Activated T-cell treated with anti-CD3 and anti-CD28 coated beads, Interleukin-2, amount 50 U/mL, for 24 hours (primary cell): Measurements from ENCODE around the gene LHX4.

Experiments
- DNase-seq: peaks from one replicate; pipeline ENCODE4 v3.0.0-alpha.2; 2020
- H3K27ac Mint-ChIP-seq: 2 replicates; pipeline ENCODE4 v1.8.0; 2020; ENCODE audit warnings: mild to moderate bottlenecking, mixed read lengths
- H3K27me3 Mint-ChIP-seq: 2 replicates; pipeline ENCODE4 v1.8.0; 2020; ENCODE audit warnings: mixed read lengths
- H3K36me3 Mint-ChIP-seq: 2 replicates; pipeline ENCODE4 v1.8.0; 2020; ENCODE audit warnings: low read depth, mixed read lengths
- H3K4me1 Mint-ChIP-seq: 2 replicates; pipeline ENCODE4 v1.8.0; 2020; ENCODE audit warnings: low read depth, mixed read lengths
- H3K4me3 Mint-ChIP-seq: 2 replicates; pipeline ENCODE4 v1.8.0; 2020; ENCODE audit warnings: mild to moderate bottlenecking, moderate library complexity, mixed read lengths
- H3K9me3 Mint-ChIP-seq: 2 replicates; pipeline ENCODE4 v1.8.0; 2020; ENCODE audit warnings: mixed read lengths

The LHX4 gene

GRCh38 chr1:180229483-180230415, at the start of gene LHX4:
TSS of gene LHX4 (plus strand) at chr1:180230264. CDS start at chr1:180230530, 266 bp downstream.
- H3K27ac Mint-ChIP-seq = no peak within 1 kb of the TSS
- no peaks in the 10 kb centered on the region for H3K9me3 Mint-ChIP-seq
- H3K4me1 Mint-ChIP-seq = peaks cover 32% of the 10 kb centered on the region
- H3K4me3 Mint-ChIP-seq = peak within 1 kb of the TSS; percentile 73
- no peaks in the 10 kb centered on the region for H3K36me3 Mint-ChIP-seq
- peak; percentile 48 for DNase-seq
- H3K27me3 Mint-ChIP-seq = peaks cover 85% of the 10 kb centered on the region

GRCh38 chr1:180181048-180181447, 49.0 kb upstream of the LHX4 start:
- DNase-seq = no peak
- H3K9me3 Mint-ChIP-seq = no peaks in the 10 kb centered on the region
- no peak overlapping the region for H3K4me3 Mint-ChIP-seq
- H3K36me3 Mint-ChIP-seq = peaks cover 36% of the 10 kb centered on the region
- no peak overlapping the region for H3K27ac Mint-ChIP-seq
- no peaks in the 10 kb centered on the region for H3K4me1 Mint-ChIP-seq
- H3K27me3 Mint-ChIP-seq = no peaks in the 10 kb centered on the region

- Mint-ChIP-seq H3K27ac (no peak overlapping the region), H3K36me3 (peaks cover 46% of the 10 kb centered on the region), H3K4me3 (no peak overlapping the region), H3K4me1 (no peaks in the 10 kb centered on the region), H3K9me3 (no peaks in the 10 kb centered on the region), H3K27me3 (no peaks in the 10 kb centered on the region)
- DNase-seq = no peak
These were observed 47.9 kb upstream of the LHX4 start for GRCh38 chr1:180181996-180182642.

DNA sequence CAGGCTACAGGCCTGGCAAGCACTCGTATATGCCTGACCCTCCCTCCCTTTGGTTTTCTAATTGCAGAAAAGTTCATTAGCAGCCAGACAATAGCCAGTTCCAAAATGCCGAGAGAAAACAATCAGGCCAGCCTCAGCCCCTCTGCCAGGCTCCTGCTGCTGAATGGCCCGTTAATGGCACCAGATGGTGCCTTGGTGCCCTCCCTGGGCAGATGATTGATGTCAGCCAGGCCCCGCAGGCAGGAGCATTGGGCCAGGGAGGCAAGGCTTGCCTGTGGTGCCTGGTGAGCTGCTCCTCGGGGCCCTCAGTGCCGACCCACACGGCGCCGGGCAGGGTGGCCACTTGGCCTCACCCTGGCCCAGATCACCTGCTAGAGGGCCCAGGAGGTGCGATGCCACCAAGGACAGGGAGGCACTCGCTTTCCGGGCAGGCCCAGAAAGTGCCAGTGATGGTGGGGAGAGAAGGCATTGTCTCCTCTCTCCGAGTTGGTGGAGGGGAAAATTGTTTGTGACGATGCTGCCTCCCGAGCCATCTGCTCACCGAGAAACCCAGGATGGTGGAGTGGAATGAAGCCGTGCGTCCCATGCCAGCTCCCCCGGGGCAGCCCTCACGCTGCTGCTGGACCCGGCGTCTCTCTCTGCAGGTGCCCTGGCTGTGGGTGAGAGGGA, 47.3 kb upstream of the LHX4 start:
- Mint-ChIP-seq H3K27ac (no peak overlapping the region), H3K4me1 (no peaks in the 10 kb centered on the region), H3K9me3 (no peaks in the 10 kb centered on the region), H3K27me3 (no peaks in the 10 kb centered on the region), H3K36me3 (peaks cover 49% of the 10 kb centered on the region), H3K4me3 (no peak overlapping the region)
- no peak for DNase-seq

DNA sequence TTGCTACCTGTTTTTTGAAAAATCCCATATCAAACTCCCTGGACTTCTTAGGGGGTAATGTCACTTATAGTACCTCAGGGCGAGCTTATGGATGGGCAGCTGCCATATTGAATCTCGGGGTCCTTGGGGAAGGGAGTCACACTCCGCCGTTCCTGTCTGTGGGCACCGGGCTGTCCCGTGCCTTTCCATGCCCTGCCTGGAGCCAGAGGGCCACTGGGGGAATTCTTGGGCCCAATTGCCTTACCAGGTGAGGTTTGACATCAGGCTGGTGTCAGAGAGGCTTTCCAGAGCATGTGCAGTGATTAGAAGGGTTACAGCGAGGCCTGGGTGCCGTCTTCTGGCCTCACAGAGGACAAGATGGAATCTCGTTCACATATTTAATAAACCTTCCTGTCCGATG, 46.6 kb upstream of the LHX4 start:
- H3K4me3 Mint-ChIP-seq = no peak overlapping the region
- H3K36me3 Mint-ChIP-seq = peaks cover 51% of the 10 kb centered on the region
- H3K27me3 Mint-ChIP-seq = no peaks in the 10 kb centered on the region
- H3K9me3 Mint-ChIP-seq = no peaks in the 10 kb centered on the region
- DNase-seq = no peak
- no peak overlapping the region for H3K27ac Mint-ChIP-seq
- H3K4me1 Mint-ChIP-seq = no peaks in the 10 kb centered on the region

DNA sequence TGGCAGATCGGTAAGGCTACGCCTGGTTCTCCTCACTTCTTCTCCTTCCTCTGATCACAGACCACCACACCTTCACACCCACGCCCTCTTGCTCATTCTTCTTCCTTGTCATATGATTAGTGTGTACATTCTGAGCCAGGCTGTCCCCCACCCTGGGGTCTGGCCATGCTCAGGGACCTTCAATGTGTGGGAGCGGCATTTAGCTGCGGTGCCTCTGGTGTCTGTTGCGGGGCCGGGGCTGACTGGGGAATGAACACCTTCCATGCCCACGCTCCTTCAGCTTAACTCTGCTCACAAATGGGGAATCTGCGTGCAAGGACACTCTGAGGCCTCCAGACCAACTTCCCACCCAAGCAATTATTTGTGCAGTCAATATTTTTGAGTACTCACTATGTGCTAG, 46.0 kb upstream of the LHX4 start:
- Mint-ChIP-seq H3K36me3 (peaks cover 55% of the 10 kb centered on the region), H3K4me1 (no peaks in the 10 kb centered on the region), H3K27ac (no peak overlapping the region), H3K27me3 (no peaks in the 10 kb centered on the region), H3K4me3 (no peak overlapping the region), H3K9me3 (no peaks in the 10 kb centered on the region)
- no peak for DNase-seq

- no peak for DNase-seq
- H3K36me3 Mint-ChIP-seq = peaks cover 64% of the 10 kb centered on the region
- no peak overlapping the region for H3K27ac Mint-ChIP-seq
- H3K9me3 Mint-ChIP-seq = no peaks in the 10 kb centered on the region
- no peaks in the 10 kb centered on the region for H3K4me1 Mint-ChIP-seq
- H3K4me3 Mint-ChIP-seq = no peak overlapping the region
- H3K27me3 Mint-ChIP-seq = no peaks in the 10 kb centered on the region
These were observed 44.8 kb upstream of the LHX4 start for GRCh38 chr1:180185281-180185680.

DNA sequence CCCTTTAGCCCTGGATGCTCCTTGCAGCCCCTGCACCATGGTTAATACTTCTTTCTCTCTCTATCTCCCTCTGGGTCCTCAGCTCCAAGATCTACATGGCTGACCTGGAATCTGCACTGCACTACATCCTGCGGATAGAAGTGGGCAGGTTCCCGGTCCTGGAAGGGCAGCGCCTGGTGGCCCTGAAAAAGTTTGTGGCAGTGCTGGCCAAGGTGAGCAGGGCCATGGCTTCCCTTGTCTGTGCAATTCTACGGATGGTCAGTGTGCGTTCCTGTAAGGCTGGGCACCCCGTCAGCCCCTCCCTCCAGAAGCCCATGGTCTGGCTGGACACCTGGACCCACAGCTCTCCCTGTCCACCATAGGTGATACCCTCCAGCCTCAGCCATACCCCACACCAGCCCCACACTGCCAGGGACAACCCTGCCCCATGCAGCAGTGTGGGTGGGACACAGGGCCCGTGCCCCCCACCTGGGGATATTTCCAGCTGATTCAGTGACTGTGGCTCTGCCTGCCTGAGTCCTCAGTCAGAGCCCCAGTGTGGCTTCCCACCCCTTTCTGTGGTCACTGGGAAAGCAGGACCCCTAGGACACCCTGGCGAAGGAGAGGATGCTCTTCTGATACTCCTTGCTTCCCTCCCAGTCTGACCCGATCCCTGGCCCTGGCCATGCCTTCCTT, 44.0 kb upstream of the LHX4 start:
- Mint-ChIP-seq H3K27ac (no peak overlapping the region), H3K36me3 (peaks cover 73% of the 10 kb centered on the region), H3K4me1 (peaks cover 2% of the 10 kb centered on the region), H3K4me3 (no peak overlapping the region), H3K9me3 (no peaks in the 10 kb centered on the region), H3K27me3 (no peaks in the 10 kb centered on the region)
- no peak for DNase-seq

DNA sequence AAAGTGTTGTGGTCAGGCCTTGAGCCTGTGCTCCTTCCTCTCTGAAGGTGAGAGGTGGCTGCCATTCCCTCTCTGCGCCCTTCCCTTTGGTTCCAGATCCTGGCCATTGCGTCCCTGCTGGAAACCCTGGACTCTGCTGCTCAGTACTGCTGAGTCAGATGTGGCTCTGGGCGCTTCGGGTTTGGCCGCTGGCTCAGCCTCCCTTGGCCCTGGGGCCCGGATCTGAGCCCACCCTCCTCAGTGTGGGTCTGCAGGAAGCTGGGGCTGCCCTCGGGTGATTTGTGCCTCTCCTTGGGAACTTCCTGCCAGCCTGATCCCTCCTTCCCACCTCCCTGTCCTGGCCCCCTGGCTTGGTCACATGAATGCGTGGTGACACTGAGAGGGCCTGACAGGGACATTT, 43.2 kb upstream of the LHX4 start:
- Mint-ChIP-seq H3K36me3 (peaks cover 80% of the 10 kb centered on the region), H3K27me3 (no peaks in the 10 kb centered on the region), H3K4me3 (no peak overlapping the region), H3K9me3 (no peaks in the 10 kb centered on the region), H3K4me1 (peaks cover 5% of the 10 kb centered on the region), H3K27ac (no peak overlapping the region)
- DNase-seq = no peak

GRCh38 chr1:180187626-180188025, 42.4 kb upstream of the LHX4 start:
- no peak overlapping the region for H3K4me3 Mint-ChIP-seq

GRCh38 chr1:180188091-180188506, 42.0 kb upstream of the LHX4 start:
- H3K9me3 Mint-ChIP-seq = no peaks in the 10 kb centered on the region
- peaks cover 81% of the 10 kb centered on the region for H3K36me3 Mint-ChIP-seq
- no peaks in the 10 kb centered on the region for H3K27me3 Mint-ChIP-seq
- peaks cover 5% of the 10 kb centered on the region for H3K4me1 Mint-ChIP-seq
- DNase-seq = no peak
- H3K4me3 Mint-ChIP-seq = no peak overlapping the region
- no peak overlapping the region for H3K27ac Mint-ChIP-seq

More at GRCh38 chr1:180187626-180188025, 42.4 kb upstream of the LHX4 start:
- no peak overlapping the region for H3K27ac Mint-ChIP-seq
- no peak for DNase-seq
- peaks cover 5% of the 10 kb centered on the region for H3K4me1 Mint-ChIP-seq
- H3K36me3 Mint-ChIP-seq = peaks cover 80% of the 10 kb centered on the region
- H3K9me3 Mint-ChIP-seq = no peaks in the 10 kb centered on the region
- no peaks in the 10 kb centered on the region for H3K27me3 Mint-ChIP-seq

DNA sequence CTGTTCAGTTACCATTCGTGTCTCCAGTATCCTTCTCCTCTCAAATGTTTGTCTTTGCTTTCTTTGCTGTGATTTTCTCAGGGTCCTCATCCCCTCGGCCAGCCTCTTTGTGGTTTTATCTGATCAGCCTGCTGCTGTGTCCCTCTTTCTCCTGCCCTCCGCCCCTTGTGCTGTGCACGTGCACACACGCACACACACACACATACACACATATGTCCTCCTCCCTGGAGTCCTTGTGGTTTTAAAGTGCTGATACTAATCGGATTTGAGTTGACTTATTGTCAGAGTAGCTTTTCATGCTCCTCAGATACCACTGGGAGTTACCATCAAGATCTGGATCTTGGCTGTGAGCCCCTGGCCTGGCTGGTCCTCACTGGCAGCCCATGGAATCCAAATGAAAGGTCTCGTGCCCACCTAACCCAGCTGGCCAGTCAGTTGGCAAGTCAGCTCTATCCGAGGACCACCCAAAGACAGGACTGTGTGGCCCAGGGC, 41.3 kb upstream of the LHX4 start:
- Mint-ChIP-seq H3K27me3 (no peaks in the 10 kb centered on the region), H3K9me3 (no peaks in the 10 kb centered on the region), H3K27ac (no peak overlapping the region), H3K4me3 (no peak overlapping the region), H3K4me1 (peaks cover 5% of the 10 kb centered on the region), H3K36me3 (peaks cover 77% of the 10 kb centered on the region)
- no peak for DNase-seq

DNA sequence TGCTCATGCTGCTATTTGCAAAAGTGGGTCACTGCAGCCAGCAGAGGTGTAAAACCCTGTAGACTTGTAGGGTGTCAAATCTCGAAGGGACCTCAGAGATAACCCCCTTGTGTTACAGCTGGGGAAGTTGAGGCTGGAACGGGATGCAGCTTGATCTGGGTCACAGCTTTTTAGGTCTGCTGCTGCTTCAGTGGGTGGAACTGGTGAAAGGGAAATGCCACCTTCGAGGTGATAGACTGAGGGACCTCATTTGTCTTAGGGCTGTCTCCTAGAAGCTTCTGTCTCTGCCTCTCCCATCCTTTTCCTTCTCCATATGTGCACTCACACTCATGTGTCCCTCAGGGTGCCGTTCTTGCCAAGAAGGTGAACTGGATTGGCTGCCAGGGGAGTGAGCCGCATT, 40.0 kb upstream of the LHX4 start:
- Mint-ChIP-seq H3K9me3 (no peaks in the 10 kb centered on the region), H3K4me3 (no peak overlapping the region), H3K36me3 (peaks cover 69% of the 10 kb centered on the region), H3K27ac (no peak overlapping the region), H3K4me1 (peaks cover 5% of the 10 kb centered on the region), H3K27me3 (no peaks in the 10 kb centered on the region)
- DNase-seq = no peak

DNA sequence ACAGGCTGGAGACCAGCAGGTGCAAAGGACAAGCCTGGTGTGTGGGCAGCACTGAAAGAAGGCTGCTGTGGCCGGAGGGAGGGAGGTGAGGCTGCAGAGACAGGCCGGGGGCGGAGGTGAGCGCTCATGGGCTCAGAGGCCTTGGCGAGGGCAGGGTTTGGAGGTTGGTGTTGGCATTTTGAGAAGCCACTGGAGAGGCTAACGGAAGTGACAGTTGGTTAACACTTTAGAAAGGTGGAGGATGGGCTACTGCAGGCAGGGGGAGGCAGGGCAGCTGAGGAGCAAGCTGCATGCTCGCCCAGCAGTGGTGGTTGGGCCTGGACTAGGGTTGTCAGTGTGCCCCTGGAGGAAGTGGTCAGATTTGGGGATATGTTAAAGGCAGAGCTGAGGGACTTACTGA, 37.9 kb upstream of the LHX4 start:
- Mint-ChIP-seq H3K9me3 (no peaks in the 10 kb centered on the region), H3K4me3 (no peak overlapping the region), H3K4me1 (peaks cover 5% of the 10 kb centered on the region), H3K27me3 (no peaks in the 10 kb centered on the region), H3K27ac (no peak overlapping the region), H3K36me3 (peaks cover 70% of the 10 kb centered on the region)
- DNase-seq = no peak
